Measurements from ENCODE around the gene PCDH15.
"Not testable (repeated sequence)": the region's sequence is repeated elsewhere in the genome, so short reads cannot be mapped to it uniquely, and the experiment has no call there.

PCDH15 gene

GRCh38 chr10:54554028-54554427 lies 247.0 kb downstream of the PCDH15 start:
- DNase-seq (ENCODE audit: low spot score): no peak

- no peak for DNase-seq (ENCODE audit: low spot score)
Measured at GRCh38 chr10:54550016-54550415, 251.0 kb downstream of the PCDH15 start.

GRCh38 chr10:54531296-54531695 lies 269.7 kb downstream of the PCDH15 start:
- DNase-seq (ENCODE audit: low spot score): no peak

GRCh38 chr10:54530299-54530698 lies 270.7 kb downstream of the PCDH15 start:
- DNase-seq (ENCODE audit: low spot score): no peak

GRCh38 chr10:54525816-54526215 lies 275.2 kb downstream of the PCDH15 start:
- DNase-seq (ENCODE audit: low spot score): no peak

- not testable (repeated sequence) for DNase-seq (ENCODE audit: low spot score)
Measured at GRCh38 chr10:54515244-54515643, 285.8 kb downstream of the PCDH15 start.

GRCh38 chr10:54503863-54504262 lies 297.2 kb downstream of the PCDH15 start:
- no peak for DNase-seq (ENCODE audit: low spot score)

GRCh38 chr10:54501929-54502328 lies 299.1 kb downstream of the PCDH15 start:
- no peak for DNase-seq (ENCODE audit: low spot score)

GRCh38 chr10:54496852-54497251 lies 304.2 kb downstream of the PCDH15 start:
- no peak for DNase-seq (ENCODE audit: low spot score)

- DNase-seq (ENCODE audit: low spot score): no peak
Measured at GRCh38 chr10:54487743-54488142, 313.3 kb downstream of the PCDH15 start.

GRCh38 chr10:54485971-54486370 lies 315.1 kb downstream of the PCDH15 start:
- no peak for DNase-seq (ENCODE audit: low spot score)

- no peak for DNase-seq (ENCODE audit: low spot score)
Measured at GRCh38 chr10:54484186-54484585, 316.8 kb downstream of the PCDH15 start.

GRCh38 chr10:54478601-54479000 lies 322.4 kb downstream of the PCDH15 start:
- no peak for DNase-seq (ENCODE audit: low spot score)

GRCh38 chr10:54477738-54478137 lies 323.3 kb downstream of the PCDH15 start:
- DNase-seq (ENCODE audit: low spot score): no peak

- DNase-seq (ENCODE audit: low spot score): no peak
Measured at GRCh38 chr10:54470324-54470631, 330.8 kb downstream of the PCDH15 start.

- DNase-seq (ENCODE audit: low spot score): no peak
Measured at GRCh38 chr10:54469587-54470323, 331.3 kb downstream of the PCDH15 start.

GRCh38 chr10:54454271-54454670 lies 346.8 kb downstream of the PCDH15 start:
- no peak for DNase-seq (ENCODE audit: low spot score)

GRCh38 chr10:54449056-54449455 lies 352.0 kb downstream of the PCDH15 start:
- DNase-seq (ENCODE audit: low spot score): no peak

- DNase-seq (ENCODE audit: low spot score): no peak
Measured at GRCh38 chr10:54444170-54444569, 356.9 kb downstream of the PCDH15 start.

- no peak for DNase-seq (ENCODE audit: low spot score)
Measured at GRCh38 chr10:54441275-54441674, 359.8 kb downstream of the PCDH15 start.

GRCh38 chr10:54434782-54435181 lies 366.2 kb downstream of the PCDH15 start:
- DNase-seq (ENCODE audit: low spot score): no peak

GRCh38 chr10:54415483-54415882 lies 385.5 kb downstream of the PCDH15 start:
- DNase-seq (ENCODE audit: low spot score): no peak

- DNase-seq (ENCODE audit: low spot score): peak; percentile 6
Measured at GRCh38 chr10:54402576-54402975, 398.5 kb downstream of the PCDH15 start.

GRCh38 chr10:54396031-54396430 lies 405.0 kb downstream of the PCDH15 start:
- no peak for DNase-seq (ENCODE audit: low spot score)
